ENCODE measurements around the gene ZNF714.

DNA sequence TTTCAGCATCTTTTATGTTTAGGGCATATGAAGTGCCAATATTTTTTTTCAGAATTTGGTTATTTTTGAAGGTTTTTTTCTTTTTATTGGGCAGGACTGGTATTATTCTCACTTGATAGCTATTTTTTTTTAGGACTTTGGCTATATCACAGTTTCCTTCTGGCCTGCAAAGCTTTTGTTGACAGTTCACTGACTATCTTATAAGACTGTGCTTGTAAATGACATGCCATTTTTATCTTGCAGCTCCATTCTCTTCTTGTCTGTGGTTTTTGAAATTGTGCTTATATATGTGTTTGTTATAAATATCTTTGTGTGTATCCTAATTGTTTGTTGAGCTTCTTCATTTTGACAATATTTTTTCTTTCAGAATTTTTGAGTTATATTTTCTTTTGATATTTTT lies 33.4 kb downstream of the ZNF714 start:
- TF ChIP-seq, protein P1, sequence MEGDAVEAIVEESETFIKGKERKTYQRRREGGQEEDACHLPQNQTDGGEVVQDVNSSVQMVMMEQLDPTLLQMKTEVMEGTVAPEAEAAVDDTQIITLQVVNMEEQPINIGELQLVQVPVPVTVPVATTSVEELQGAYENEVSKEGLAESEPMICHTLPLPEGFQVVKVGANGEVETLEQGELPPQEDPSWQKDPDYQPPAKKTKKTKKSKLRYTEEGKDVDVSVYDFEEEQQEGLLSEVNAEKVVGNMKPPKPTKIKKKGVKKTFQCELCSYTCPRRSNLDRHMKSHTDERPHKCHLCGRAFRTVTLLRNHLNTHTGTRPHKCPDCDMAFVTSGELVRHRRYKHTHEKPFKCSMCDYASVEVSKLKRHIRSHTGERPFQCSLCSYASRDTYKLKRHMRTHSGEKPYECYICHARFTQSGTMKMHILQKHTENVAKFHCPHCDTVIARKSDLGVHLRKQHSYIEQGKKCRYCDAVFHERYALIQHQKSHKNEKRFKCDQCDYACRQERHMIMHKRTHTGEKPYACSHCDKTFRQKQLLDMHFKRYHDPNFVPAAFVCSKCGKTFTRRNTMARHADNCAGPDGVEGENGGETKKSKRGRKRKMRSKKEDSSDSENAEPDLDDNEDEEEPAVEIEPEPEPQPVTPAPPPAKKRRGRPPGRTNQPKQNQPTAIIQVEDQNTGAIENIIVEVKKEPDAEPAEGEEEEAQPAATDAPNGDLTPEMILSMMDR (conservative IDR thresholded peaks at IDR 0.05; ENCODE audit: low read depth, low read length): no peak
- TF ChIP-seq EZH2phosphoT487 (IDR thresholded peaks at IDR 0.05; ENCODE audit: borderline replicate concordance, low read length) (no peak), EZH2 (IDR thresholded peaks at IDR 0.05; ENCODE audit: low read length, unreplicated experiment) (no peak)

Data from PC-3 (cell line).